SU-DHL-6 (cell line): ENCODE results near the gene NLRP6.

ENCODE experiments used
- H2AFZ ChIP-seq: fragments of 200-600 bp; sonication (generic); 2 replicates; pipeline ENCODE4 v1.6.1; 2014; ENCODE audit warnings: low read depth, mild to moderate bottlenecking, moderate library complexity, mixed read lengths, antibody characterized with exemption, low read length; ENCODE audit not compliant: severe bottlenecking
- H3F3A ChIP-seq: fragments of 200-600 bp; shearing (Covaris generic); 2 replicates; pipeline ENCODE4 v1.6.0; 2016; ENCODE audit warnings: antibody characterized with exemption, mild to moderate bottlenecking; ENCODE audit not compliant: insufficient read depth
- H3K27ac ChIP-seq: fragments of 200-600 bp; sonication (generic); 2 replicates; pipeline ENCODE4 v1.5.1; 2016; ENCODE audit warnings: low read depth, mild to moderate bottlenecking, low read length, moderate library complexity, mixed read lengths
- H3K27me3 ChIP-seq: fragments of 200-600 bp; sonication (generic), shearing (Covaris generic); 2 replicates; pipeline ENCODE4 v1.6.0; 2014; ENCODE audit warnings: mild to moderate bottlenecking, low read length
- H3K36me3 ChIP-seq: fragments of 200-600 bp; sonication (generic); 2 replicates; pipeline ENCODE4 v1.6.1; 2014; ENCODE audit warnings: mild to moderate bottlenecking, low read length, mixed read lengths
- H3K4me2 ChIP-seq: fragments of 300-600, 200-600 bp; shearing (Covaris generic), sonication (generic); 2 replicates; pipeline ENCODE4 v1.6.0; 2014; ENCODE audit warnings: low read length, low read depth, mild to moderate bottlenecking; ENCODE audit not compliant: poor library complexity, severe bottlenecking
- H3K4me3 ChIP-seq: fragments of 200-600 bp; sonication (generic); 2 replicates; pipeline ENCODE4 v1.5.1; 2014; ENCODE audit warnings: antibody characterized with exemption, low read length, mild to moderate bottlenecking, mixed read lengths; ENCODE audit not compliant: insufficient read depth, poor library complexity, severe bottlenecking
- H3K79me2 ChIP-seq: fragments of 200-600 bp; sonication (generic); 2 replicates; pipeline ENCODE4 v1.6.1; 2014; ENCODE audit warnings: mild to moderate bottlenecking, low read length, moderate library complexity; ENCODE audit not compliant: insufficient read depth
- H3K9ac ChIP-seq: fragments of 200-600 bp; sonication (generic); 2 replicates; pipeline ENCODE4 v1.7.0; 2014; ENCODE audit warnings: mild to moderate bottlenecking, low read length
- H3K9me2 ChIP-seq: fragments of 200-600 bp; sonication (generic); replicated peaks from 2 replicates; pipeline ENCODE4 v1.6.1; 2014; ENCODE audit warnings: low read length; ENCODE audit not compliant: insufficient read depth
- H3K9me3 ChIP-seq: fragments of 200-600 bp; sonication (generic); 2 replicates; pipeline ENCODE4 v1.6.1; 2014; ENCODE audit warnings: low read length, mixed read lengths; ENCODE audit not compliant: insufficient read depth
- H4K20me1 ChIP-seq: fragments of 200-600 bp; sonication (generic); 2 replicates; pipeline ENCODE4 v1.6.1; 2014; ENCODE audit warnings: low read depth, mild to moderate bottlenecking, antibody characterized with exemption, low read length, moderate library complexity, mixed read lengths
- CTCF ChIP-seq: fragments of 200-600 bp; sonication (generic); IDR thresholded peaks from one replicate; pipeline ENCODE4 v1.5.1; 2017; ENCODE audit warnings: antibody characterized with exemption, mild to moderate bottlenecking, low read length, moderate library complexity; ENCODE audit not compliant: insufficient read depth, poor library complexity, severe bottlenecking
- EZH2phosphoT487 ChIP-seq: fragments of 200-600 bp; sonication (generic), shearing (Covaris generic); conservative IDR thresholded peaks from 2 replicates; pipeline ENCODE4 v1.6.1; 2018; ENCODE audit warnings: mild to moderate bottlenecking, antibody characterized with exemption, low read length, moderate library complexity, mixed read lengths

The NLRP6 gene

GRCh38 chr11:279966-280705 lies 1.9 kb downstream of the NLRP6 start:
- Histone ChIP-seq H3K79me2 (no peaks in the 10 kb centered on the region), H3K27ac (no peak overlapping the region), H3K4me3 (no peak overlapping the region), H3K9ac (no peak overlapping the region), H3K36me3 (no peaks in the 10 kb centered on the region), H3K9me2 (no peaks in the 10 kb centered on the region), H3K27me3 (no peaks in the 10 kb centered on the region), H2AFZ (no peak overlapping the region), H3K4me2 (no peak overlapping the region), H3K9me3 (no peaks in the 10 kb centered on the region), H4K20me1 (no peaks in the 10 kb centered on the region), H3F3A (no peaks in the 10 kb centered on the region)
- TF ChIP-seq CTCF (no peak), EZH2phosphoT487 (no peak)

- Histone ChIP-seq H3K9ac (no peak overlapping the region), H3K79me2 (no peaks in the 10 kb centered on the region), H3K27ac (no peak overlapping the region), H4K20me1 (no peaks in the 10 kb centered on the region), H3K9me2 (no peaks in the 10 kb centered on the region), H3K27me3 (no peaks in the 10 kb centered on the region), H3K4me3 (no peak overlapping the region), H2AFZ (no peak overlapping the region), H3K36me3 (no peaks in the 10 kb centered on the region), H3K4me2 (no peak overlapping the region), H3K9me3 (no peaks in the 10 kb centered on the region), H3F3A (no peaks in the 10 kb centered on the region)
- no peak for TF ChIP-seq CTCF
- TF ChIP-seq EZH2phosphoT487, result no peak
These were observed 2.7 kb downstream of the NLRP6 start for GRCh38 chr11:280706-281485.

- no peaks in the 10 kb centered on the region for H3K9me2 ChIP-seq
- no peaks in the 10 kb centered on the region for H3K79me2 ChIP-seq
- H3K4me3 ChIP-seq, result no peak overlapping the region
- no peak overlapping the region for H2AFZ ChIP-seq
- no peak overlapping the region for H3K4me2 ChIP-seq
- H3K27me3 ChIP-seq, result no peaks in the 10 kb centered on the region
- no peaks in the 10 kb centered on the region for H3F3A ChIP-seq
- no peak overlapping the region for H3K9ac ChIP-seq
- no peaks in the 10 kb centered on the region for H4K20me1 ChIP-seq
- TF ChIP-seq CTCF, result no peak
- TF ChIP-seq EZH2phosphoT487, result no peak
- H3K36me3 ChIP-seq, result no peaks in the 10 kb centered on the region
- H3K27ac ChIP-seq, result no peak overlapping the region
- H3K9me3 ChIP-seq, result no peaks in the 10 kb centered on the region
These were observed 3.4 kb downstream of the NLRP6 start for GRCh38 chr11:281486-282161.
